Endothelial cell of umbilical vein (primary cell): Measurements from ENCODE around the gene ANKFN1. TPM values are rescaled to one million over a fixed set of nuclear protein-coding genes. Genes with fewer than 3 reads are reported as not detected.
"Not testable (repeated sequence)": the region's sequence is repeated elsewhere in the genome, so short reads cannot be mapped to it uniquely, and the experiment has no call there.

Experiments
- BruUV-seq: library from RNA; stranded (reverse); fragments of 400-500 nt; replicated peaks from 2 replicates; lab custom pipeline; 2021; lab: Mats Ljungman, UMichigan
- CTCF ChIA-PET: fragments of 300-600, 350-600 bp; sonication (Branson Sonifier 250); formaldehyde crosslinking; loops from one replicate; lab custom pipeline; 2021; ENCODE audit warnings: antibody characterized with exemption, inconsistent platforms; lab: Charles Lee
- POLR2A ChIA-PET: fragments of 300-600, 350-600 bp; sonication (Branson Sonifier 250); formaldehyde crosslinking; loops from one replicate; lab custom pipeline; 2021; ENCODE audit warnings: antibody characterized with exemption, inconsistent platforms; lab: Charles Lee
- DNase-seq: peaks from one replicate; pipeline ENCODE4 v3.0.0-alpha.2; 2011; ENCODE audit warnings: low read depth, low spot score
- FAIRE-seq: peaks from 2 replicates; lab custom pipeline; 2011; peaks lifted over from hg19 to GRCh38; lab: Jason Lieb, UNC
- H2AFZ ChIP-seq: 2 replicates; pipeline ENCODE4 v1.6.0; 2012; ENCODE audit warnings: low read depth, low read length, control low read depth, inconsistent platforms
- H3K27ac ChIP-seq: 2 replicates; pipeline ENCODE4 v1.5.1; 2011; ENCODE audit warnings: low read depth, mild to moderate bottlenecking, control low read depth, low read length, moderate library complexity; ENCODE audit not compliant: insufficient read depth
- H3K27me3 ChIP-seq, 2 experiments: 2 replicates each; pipeline versions ENCODE4 v1.6.0 to v1.6.1; 2011; ENCODE audit warnings: low read length in 2 of 2, mixed read lengths in 1 of 2; ENCODE audit not compliant: control insufficient read depth in 2 of 2, insufficient read depth in 2 of 2
- H3K36me3 ChIP-seq, 2 experiments: 2 replicates in 1 of 2; 3 replicates in 1 of 2; pipeline ENCODE4 v1.5.1; 2011; ENCODE audit warnings: low read length in 2 of 2, mild to moderate bottlenecking in 1 of 2, moderate library complexity in 1 of 2; ENCODE audit not compliant: control insufficient read depth in 2 of 2, insufficient read depth in 2 of 2; ENCODE audit errors: extremely low read depth in 1 of 2
- H3K4me1 ChIP-seq: 3 replicates; pipeline ENCODE4 v1.5.1; 2011; ENCODE audit warnings: mild to moderate bottlenecking, low read length; ENCODE audit not compliant: control insufficient read depth, insufficient read depth; ENCODE audit errors: extremely low read depth
- H3K4me2 ChIP-seq: 2 replicates; pipeline ENCODE4 v1.6.1; 2011; ENCODE audit warnings: low read length, control low read depth, mixed read lengths; ENCODE audit not compliant: insufficient read depth
- H3K4me3 ChIP-seq, 3 experiments: fragments of 200-600 bp in 1 of 3; sonication (generic), shearing (Covaris generic) in 1 of 3; replicated peaks in 1 of 3; 2 replicates each; pipeline ENCODE4 v1.5.1; 2011 to 2016; ENCODE audit warnings: control low read depth in 3 of 3, low read length in 3 of 3, mild to moderate bottlenecking in 2 of 3, inconsistent platforms in 1 of 3, low read depth in 1 of 3, moderate library complexity in 1 of 3; ENCODE audit not compliant: insufficient read depth in 1 of 3
- H3K79me2 ChIP-seq: 2 replicates; pipeline ENCODE4 v1.6.0; 2012; ENCODE audit warnings: low read length, inconsistent platforms; ENCODE audit not compliant: control insufficient read depth, insufficient read depth
- H3K9ac ChIP-seq: replicated peaks from 2 replicates; pipeline ENCODE3; 2011; ENCODE audit warnings: low read length, control low read depth; ENCODE audit not compliant: insufficient read depth; ENCODE audit errors: extremely low read depth
- H3K9me1 ChIP-seq: replicated peaks from 3 replicates; pipeline ENCODE4 v1.6.0; 2011; ENCODE audit warnings: mild to moderate bottlenecking, low read length; ENCODE audit not compliant: control insufficient read depth, insufficient read depth; ENCODE audit errors: extremely low read depth
- H3K9me3 ChIP-seq: replicated peaks from 2 replicates; pipeline ENCODE4 v1.5.1; 2012; ENCODE audit warnings: low read length, inconsistent platforms; ENCODE audit not compliant: control insufficient read depth, insufficient read depth
- H4K20me1 ChIP-seq: replicated peaks from 2 replicates; pipeline ENCODE3; 2011; ENCODE audit warnings: mild to moderate bottlenecking, low read length; ENCODE audit not compliant: control insufficient read depth, insufficient read depth; ENCODE audit errors: extremely low read depth
- EZH2 ChIP-seq: IDR thresholded peaks from 2 replicates; pipeline ENCODE4 v1.6.1; 2012; ENCODE audit warnings: borderline replicate concordance, low read depth, mild to moderate bottlenecking, moderate library complexity, low read length, inconsistent platforms; ENCODE audit not compliant: severe bottlenecking
- GATA2 ChIP-seq: IDR thresholded peaks from 2 replicates; pipeline ENCODE4 v1.7.0; 2011; ENCODE audit warnings: low read depth, mild to moderate bottlenecking, moderate library complexity, mixed read lengths, low read length; ENCODE audit not compliant: insufficient read length, insufficient read depth
- MYC ChIP-seq: IDR thresholded peaks from one replicate; pipeline ENCODE4 v1.6.1; 2011; ENCODE audit warnings: mild to moderate bottlenecking, low read depth, low read length
- POLR2AphosphoS5 ChIP-seq: IDR thresholded peaks from 2 replicates; pipeline ENCODE4 v1.6.1; 2012; ENCODE audit warnings: low read depth, mild to moderate bottlenecking, control low read depth, low read length, moderate library complexity; ENCODE audit not compliant: insufficient read depth
- dilution Hi-C: fragments of 300-500 bp; cut with MboI; formaldehyde crosslinking; loops from one replicate; pipeline ENCODE4 v1.15.0; 2019; ENCODE audit warnings: low sequenced_read_pairs; ENCODE audit not compliant: extremely low pct_ligation_motif_present
- intact Hi-C: fragments of 100-400 bp; cut with micrococcal nuclease; formaldehyde crosslinking; loops from one replicate; pipeline ENCODE4 v1.10.0; 2022
- polyA plus RNA-seq, 4 experiments: library from polyadenylated mRNA; depleted of rRNA in 3 of 4; stranded (reverse) in 3 of 4; unstranded in 1 of 4; fragments of >200 nt; gene quantifications; 2 replicates each; pipeline versions ENCODE4 v1.2.1 to v1.2.3, GENCODE V29; 2011 to 2012; ENCODE audit warnings: missing spikeins in 1 of 4
- total RNA-seq: library from RNA; stranded (reverse); gene quantifications from 2 replicates; pipeline ENCODE4 v1.2.3, GENCODE V29; 2021
- TF ChIP-seq, protein P1 (sequence below): IDR thresholded peaks from 2 replicates; pipeline ENCODE4 v1.6.1; 2011; ENCODE audit not compliant: insufficient read depth, insufficient read length

ANKFN1 gene
- total and polyA plus RNA-seq, 2 donors (not counting 3 experiments of a cell fraction or from before 2014, with no cell fraction given), result 0.15 TPM; not detected in 1

DNA sequence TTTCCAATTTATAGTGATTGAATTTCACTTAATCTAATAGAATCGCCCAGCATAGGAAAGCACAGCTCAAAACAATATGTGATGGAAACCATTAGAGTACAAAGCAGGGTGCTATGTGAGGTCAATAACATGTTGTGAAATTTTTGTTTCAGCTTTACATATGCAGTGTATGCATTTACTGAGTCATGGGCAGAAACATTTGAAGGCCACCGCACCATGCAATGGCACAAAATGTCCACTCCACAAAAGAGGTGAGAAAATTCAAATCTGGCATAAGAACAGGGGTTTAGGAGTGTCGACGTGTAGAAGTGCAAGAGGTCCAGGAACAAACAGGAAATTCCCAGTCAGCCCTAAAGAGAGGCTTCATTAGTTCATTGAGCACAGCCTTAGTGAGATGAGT is 131.2 kb downstream of the ANKFN1 start:
- no peak for FAIRE-seq
- TF ChIP-seq MYC (no peak), POLR2AphosphoS5 (no peak), EZH2 (no peak), GATA2 (no peak)
- TF ChIP-seq, protein P1, sequence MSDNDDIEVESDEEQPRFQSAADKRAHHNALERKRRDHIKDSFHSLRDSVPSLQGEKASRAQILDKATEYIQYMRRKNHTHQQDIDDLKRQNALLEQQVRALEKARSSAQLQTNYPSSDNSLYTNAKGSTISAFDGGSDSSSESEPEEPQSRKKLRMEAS, result no peak
- Histone ChIP-seq H3K9ac (no peak overlapping the region), H3K4me3 (no peak overlapping the region), H3K36me3 (no peaks in the 10 kb centered on the region), H3K27me3 (no peaks in the 10 kb centered on the region), H3K79me2 (no peaks in the 10 kb centered on the region), H3K9me1 (no peaks in the 10 kb centered on the region), H3K27ac (no peak overlapping the region), H3K4me1 (no peaks in the 10 kb centered on the region), H4K20me1 (no peaks in the 10 kb centered on the region), H3K4me2 (no peak overlapping the region), H3K9me3 (no peaks in the 10 kb centered on the region), H2AFZ (no peak overlapping the region)
- dilution Hi-C loops, result no loop called here
- intact Hi-C loops, result no loop called here
- no peak for DNase-seq
- BruUV-seq, result no TSS peak
- POLR2A ChIA-PET, result no interaction called here
- CTCF ChIA-PET, result no interaction called here

- FAIRE-seq, BruUV-seq, H3K4me3 ChIP-seq, H4K20me1 ChIP-seq, H3K27me3 ChIP-seq, H3K9me3 ChIP-seq, H3K4me2 ChIP-seq, H3K9me1 ChIP-seq, H3K27ac ChIP-seq, POLR2A ChIA-PET, intact Hi-C loops, DNase-seq, H3K36me3 ChIP-seq, H3K79me2 ChIP-seq, H2AFZ ChIP-seq, H3K9ac ChIP-seq, dilution Hi-C loops: not testable (repeated sequence)
- peaks cover 25% of the 10 kb centered on the region for H3K4me1 ChIP-seq
- CTCF ChIA-PET, result interaction anchor here (0.7 kb wide), 1 partner anchor 31 kb away, joined by 3 read pairs; no protein-coding TSS in a partner anchor
Measured at GRCh38 chr17:56288786-56289185, 135.5 kb downstream of the ANKFN1 start.
